Mucosa of descending colon (tissue), 3 donors: ENCODE results near the gene PERCC1. TPM values are rescaled to one million over a fixed set of nuclear protein-coding genes. Genes with fewer than 3 reads are reported as not detected.
"Not testable (repeated sequence)": the region's sequence is repeated elsewhere in the genome, so short reads cannot be mapped to it uniquely, and the experiment has no call there.

Experiments used
- ATAC-seq: fragments of 200-7000 bp; cut with Tn5 transposase; one replicate; pipeline ENCODE4 v1.9.1; 2020; ENCODE audit warnings: mild to moderate bottlenecking, moderate library complexity
- DNase-seq, 3 donors: peaks; one replicate each; pipeline ENCODE4 v3.0.0-alpha.2; 2020
- H3K36me3 ChIP-seq: fragments of 200-600 bp; one replicate; pipeline ENCODE4 v1.8.0; 2021; ENCODE audit warnings: low read depth, mild to moderate bottlenecking
- H3K4me1 ChIP-seq: fragments of 200-600 bp; one replicate; pipeline ENCODE4 v1.8.0; 2021; ENCODE audit warnings: low read depth, mild to moderate bottlenecking
- H3K4me3 ChIP-seq: fragments of 200-600 bp; one replicate; pipeline ENCODE4 v1.8.0; 2021; ENCODE audit warnings: mild to moderate bottlenecking
- H3K9me3 ChIP-seq: fragments of 200-600 bp; one replicate; pipeline ENCODE4 v1.8.0; 2021; ENCODE audit warnings: mild to moderate bottlenecking
- intact Hi-C, 2 donors: fragments of 100-400 bp; cut with DNase I in 1 of 2; cut with micrococcal nuclease in 1 of 2; formaldehyde crosslinking; loops; one replicate each; pipeline versions ENCODE4 v1.11.0 to v1.11.1; 2022; cut with DNase I, micrococcal nuclease
- total RNA-seq, 3 donors: library from RNA; stranded (reverse); fragmentation: NEBNext Ultra II Directional in 2 of 3; extraction: Animal tissue kit (Norgen Biotek cat#: 25700) in 2 of 3; gene quantifications; one replicate each; pipeline versions ENCODE4 v1.2.1 to v1.2.4, GENCODE V29; 2021 to 2023
- TF ChIP-seq, protein P1 (sequence below): fragments of 200-600 bp; IDR thresholded peaks from one replicate; pipeline ENCODE4 v1.8.0; 2022; ENCODE audit warnings: antibody characterized with exemption, mild to moderate bottlenecking
- donor health status: DM: no; HTN: no; CAD: no; lungs with moderate emphysema.
- donor health status: DM: no; HTN: no; CAD: no.
- donor health status: DM: no; HTN: yes; CAD: no.

The PERCC1 gene
- total RNA-seq, 3 donors from 2014 or later, result 0.34 TPM; not detected in 2

- Histone ChIP-seq H3K4me3 (no peak overlapping the region), H3K9me3 (no peaks in the 10 kb centered on the region), H3K36me3 (no peaks in the 10 kb centered on the region), H3K4me1 (no peaks in the 10 kb centered on the region)
- TF ChIP-seq, protein P1, sequence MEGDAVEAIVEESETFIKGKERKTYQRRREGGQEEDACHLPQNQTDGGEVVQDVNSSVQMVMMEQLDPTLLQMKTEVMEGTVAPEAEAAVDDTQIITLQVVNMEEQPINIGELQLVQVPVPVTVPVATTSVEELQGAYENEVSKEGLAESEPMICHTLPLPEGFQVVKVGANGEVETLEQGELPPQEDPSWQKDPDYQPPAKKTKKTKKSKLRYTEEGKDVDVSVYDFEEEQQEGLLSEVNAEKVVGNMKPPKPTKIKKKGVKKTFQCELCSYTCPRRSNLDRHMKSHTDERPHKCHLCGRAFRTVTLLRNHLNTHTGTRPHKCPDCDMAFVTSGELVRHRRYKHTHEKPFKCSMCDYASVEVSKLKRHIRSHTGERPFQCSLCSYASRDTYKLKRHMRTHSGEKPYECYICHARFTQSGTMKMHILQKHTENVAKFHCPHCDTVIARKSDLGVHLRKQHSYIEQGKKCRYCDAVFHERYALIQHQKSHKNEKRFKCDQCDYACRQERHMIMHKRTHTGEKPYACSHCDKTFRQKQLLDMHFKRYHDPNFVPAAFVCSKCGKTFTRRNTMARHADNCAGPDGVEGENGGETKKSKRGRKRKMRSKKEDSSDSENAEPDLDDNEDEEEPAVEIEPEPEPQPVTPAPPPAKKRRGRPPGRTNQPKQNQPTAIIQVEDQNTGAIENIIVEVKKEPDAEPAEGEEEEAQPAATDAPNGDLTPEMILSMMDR, result no peak
- DNase-seq (no peak), ATAC-seq (no peak)
- intact Hi-C loops, result no loop called here
Measured at GRCh38 chr16:1466054-1466453, 35.2 kb downstream of the PERCC1 start.

- Histone ChIP-seq H3K4me1 (peaks cover 3% of the 10 kb centered on the region), H3K9me3 (no peaks in the 10 kb centered on the region), H3K36me3 (no peaks in the 10 kb centered on the region), H3K4me3 (no peak overlapping the region)
- ATAC-seq, result no peak
- intact Hi-C loops, result no loop called here
- DNase-seq, result peak in 1 of 3 donors; percentile 41
- TF ChIP-seq, protein P1, result no peak
Measured at GRCh38 chr16:1466968-1467521, 36.2 kb downstream of the PERCC1 start.

DNA sequence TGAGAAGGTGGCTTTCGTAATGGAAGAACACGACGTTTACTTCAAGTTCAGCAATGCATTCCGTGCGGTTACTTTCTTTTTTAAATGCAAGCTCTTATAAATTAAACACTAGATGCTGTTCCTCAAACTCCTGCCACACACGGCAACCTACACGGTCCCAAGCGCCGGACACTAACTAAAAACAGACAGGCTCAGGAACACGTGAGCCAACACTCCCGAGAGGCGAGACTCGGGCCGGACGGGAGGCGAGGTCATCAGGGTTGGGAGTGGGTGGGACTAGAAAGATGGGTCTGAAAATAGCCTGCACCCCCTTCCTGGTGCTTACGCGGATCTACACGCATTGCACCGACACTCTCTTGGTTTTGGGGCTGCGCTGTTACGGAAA is 37.5 kb downstream of the PERCC1 start:
- DNase-seq, result no peak
- ATAC-seq, result no peak
- H3K36me3 ChIP-seq, result no peaks in the 10 kb centered on the region
- H3K4me3 ChIP-seq, result no peak overlapping the region
- H3K9me3 ChIP-seq, result no peaks in the 10 kb centered on the region
- TF ChIP-seq, protein P1, result no peak
- peaks cover 3% of the 10 kb centered on the region for H3K4me1 ChIP-seq
- intact Hi-C loops, result no loop called here

DNA sequence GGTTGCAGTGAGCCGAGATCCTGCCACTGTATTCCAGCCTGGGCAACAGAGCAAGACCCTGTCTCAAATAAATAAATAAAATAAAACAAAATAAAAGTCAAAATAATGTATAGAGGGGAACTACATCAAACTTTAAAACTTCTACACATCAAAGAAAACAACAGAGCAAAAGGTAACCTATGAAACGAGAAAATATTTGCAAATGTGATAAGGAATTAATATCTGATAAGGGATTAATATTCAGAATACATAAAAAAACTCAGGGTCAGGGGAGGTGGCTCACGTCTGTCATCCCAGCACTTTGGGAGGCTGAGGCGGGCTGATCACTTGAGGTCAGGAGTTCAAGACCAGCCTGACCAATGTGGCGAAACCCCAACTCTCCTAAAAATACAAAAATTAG is 38.3 kb downstream of the PERCC1 start:
- DNase-seq, H3K4me1 ChIP-seq, ATAC-seq, H3K4me3 ChIP-seq, H3K9me3 ChIP-seq, H3K36me3 ChIP-seq, intact Hi-C loops: not testable (repeated sequence)

GRCh38 chr16:1469693-1470201 is 38.9 kb downstream of the PERCC1 start:
- peak; percentile 29 for ATAC-seq
- Histone ChIP-seq H3K4me3 (no peak overlapping the region), H3K36me3 (no peaks in the 10 kb centered on the region), H3K9me3 (no peaks in the 10 kb centered on the region), H3K4me1 (peaks cover 10% of the 10 kb centered on the region)
- intact Hi-C loops, result no loop called here
- TF ChIP-seq, protein P1, result no peak
- DNase-seq, result peak in 2 of 3 donors; percentile 12 to 52

GRCh38 chr16:1470481-1471251 is 39.8 kb downstream of the PERCC1 start:
- no peaks in the 10 kb centered on the region for H3K36me3 ChIP-seq
- H3K4me3 ChIP-seq, result no peak overlapping the region
- TF ChIP-seq, protein P1, result no peak
- ATAC-seq, result peak; percentile 9
- peak in 2 of 3 donors; percentile 22 to 51 for DNase-seq
- H3K9me3 ChIP-seq, result no peaks in the 10 kb centered on the region
- peaks cover 14% of the 10 kb centered on the region for H3K4me1 ChIP-seq
- intact Hi-C loops, result no loop called here
